ENCODE data around the gene EHF.

DNA sequence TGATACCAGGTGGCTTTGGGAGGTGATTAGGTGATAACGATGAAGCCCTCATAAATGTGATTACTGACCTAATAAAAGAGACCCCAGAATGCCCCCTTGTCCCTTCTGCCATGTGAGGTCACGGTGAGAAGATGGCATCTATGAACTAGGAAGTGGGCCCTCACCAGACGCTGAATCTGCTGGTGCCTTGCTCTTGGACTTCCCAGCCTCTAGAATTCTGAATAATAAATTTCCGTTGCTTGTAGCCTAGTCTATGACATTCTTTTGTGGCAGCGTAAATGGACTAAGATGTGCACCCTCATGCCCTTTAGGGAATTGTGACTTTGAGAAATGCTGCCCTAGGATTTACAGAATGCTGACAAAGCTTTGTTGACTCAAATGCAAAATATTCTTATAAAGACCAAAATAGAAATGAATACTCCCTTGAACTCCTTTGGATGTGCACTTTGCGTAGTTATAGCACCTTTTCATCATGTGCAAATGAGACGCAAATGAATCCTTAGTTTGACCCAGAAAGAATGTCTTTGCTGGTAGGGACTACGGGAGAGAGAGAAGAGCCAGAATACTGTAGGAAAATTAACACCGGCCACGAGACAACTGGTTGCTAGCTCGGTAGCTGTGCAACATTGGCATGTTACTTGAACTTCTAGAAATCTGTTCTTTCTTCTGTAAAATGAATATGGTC, 24.8 kb upstream of the EHF start:
- TF ChIP-seq POLR2A (IDR thresholded peaks at IDR 0.05; ENCODE audit: low read depth, low read length) (no peak), POLR2AphosphoS5 (IDR thresholded peaks at IDR 0.05; ENCODE audit: low read depth, low read length) (no peak), PAX5 (IDR thresholded peaks at IDR 0.05; ENCODE audit: insufficient read depth, low read length, severe bottlenecking) (no peak), TAF1 (IDR thresholded peaks at IDR 0.05; ENCODE audit: low read depth, low read length) (no peak), SPI1 (IDR thresholded peaks at IDR 0.05; ENCODE audit: low read depth, low read length) (no peak)

Data from GM12891 (cell line).